ENCODE measurements around the gene FAM200A.

DNA sequence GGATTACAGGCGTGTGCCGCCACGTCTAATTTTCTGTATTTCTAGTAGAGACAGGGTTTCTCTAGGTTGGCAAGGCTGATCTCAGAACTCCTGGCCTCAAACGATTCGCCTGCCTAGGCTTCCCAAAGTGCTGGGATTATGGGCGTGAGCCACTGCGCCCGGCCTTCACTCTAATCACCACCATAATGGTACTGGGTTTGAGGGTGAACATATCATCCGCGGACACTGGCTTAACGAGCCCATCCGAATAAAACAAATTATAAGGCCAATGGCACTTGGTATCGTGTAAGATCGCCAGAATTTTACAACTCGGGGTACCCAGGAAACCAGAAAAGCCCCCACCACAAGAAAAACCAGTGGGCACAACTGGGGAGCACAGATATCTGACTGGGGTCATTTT, 580 bp downstream of the FAM200A start:
- TF ChIP-seq CTCF (IDR thresholded peaks at IDR 0.05 in 8 of 11, conservative IDR thresholded peaks at IDR 0.05 in 3 of 11): no peak
- no peak for TF ChIP-seq POLR2A (IDR thresholded peaks at IDR 0.05)
- TF ChIP-seq POLR2AphosphoS5 (IDR thresholded peaks at IDR 0.05): no peak
